Caco-2 (cell line): Measurements from ENCODE around the gene PIGV. TPM values are rescaled to one million over a fixed set of nuclear protein-coding genes. Genes with fewer than 3 reads are reported as not detected.
"Not testable (repeated sequence)": the region's sequence is repeated elsewhere in the genome, so short reads cannot be mapped to it uniquely, and the experiment has no call there.

Experiments
- BruUV-seq: library from RNA; stranded (reverse); fragments of 400-500 nt; replicated peaks from 2 replicates; lab custom pipeline; 2021; lab: Mats Ljungman, UMichigan
- CTCF ChIA-PET: fragments of 300-600 bp; sonication (Branson Sonifier 250); formaldehyde crosslinking; loops from one replicate; lab custom pipeline; 2022; ENCODE audit warnings: antibody characterized with exemption; lab: Charles Lee
- POLR2A ChIA-PET: fragments of 300-600 bp; sonication (Branson Sonifier 250); formaldehyde crosslinking; loops from one replicate; lab custom pipeline; 2022; ENCODE audit warnings: antibody characterized with exemption; lab: Charles Lee
- DNase-seq, 2 experiments: peaks; one replicate each; pipeline versions ENCODE4 v3.0.0 to v3.0.0-alpha.2; 2020 to 2022
- H3K27me3 ChIP-seq: replicated peaks from 2 replicates; pipeline ENCODE4 v1.6.0; 2011; ENCODE audit warnings: low read length; ENCODE audit not compliant: control insufficient read depth, insufficient read depth
- H3K36me3 ChIP-seq: 2 replicates; pipeline ENCODE4 v1.5.1; 2011; ENCODE audit warnings: low read length; ENCODE audit not compliant: control insufficient read depth, insufficient read depth
- H3K4me1 ChIP-seq: fragments of 250-450 bp; sonication (Bioruptor Pico); 2 replicates; pipeline ENCODE4 v1.5.1; 2020; ENCODE audit warnings: mild to moderate bottlenecking
- H3K4me3 ChIP-seq: 2 replicates; pipeline ENCODE4 v1.5.1; 2011; ENCODE audit warnings: low read depth, mild to moderate bottlenecking, control low read depth, low read length
- H3K9me3 ChIP-seq: fragments of 250-450 bp; sonication (Bioruptor Pico); 2 replicates; pipeline ENCODE4 v1.5.1; 2020; ENCODE audit warnings: mild to moderate bottlenecking, moderate library complexity
- H3K27ac Mint-ChIP-seq: one replicate; pipeline ENCODE4 v1.8.0; 2022; ENCODE audit warnings: mixed read lengths; ENCODE audit not compliant: unreplicated experiment
- H3K27me3 Mint-ChIP-seq: one replicate; pipeline ENCODE4 v1.8.0; 2022; ENCODE audit warnings: mixed read lengths; ENCODE audit not compliant: insufficient read depth, unreplicated experiment
- H3K36me3 Mint-ChIP-seq: one replicate; pipeline ENCODE4 v1.8.0; 2022; ENCODE audit warnings: mild to moderate bottlenecking, mixed read lengths; ENCODE audit not compliant: insufficient read depth, unreplicated experiment
- H3K4me1 Mint-ChIP-seq: one replicate; pipeline ENCODE4 v1.8.0; 2022; ENCODE audit warnings: low read depth, mixed read lengths; ENCODE audit not compliant: unreplicated experiment
- H3K4me3 Mint-ChIP-seq: one replicate; pipeline ENCODE4 v1.8.0; 2022; ENCODE audit warnings: mild to moderate bottlenecking, moderate library complexity, mixed read lengths; ENCODE audit not compliant: unreplicated experiment
- H3K9me3 Mint-ChIP-seq: one replicate; pipeline ENCODE4 v1.8.0; 2022; ENCODE audit warnings: mixed read lengths; ENCODE audit not compliant: unreplicated experiment
- CTCF ChIP-seq, 2 experiments: fragments of 200-600 bp in 1 of 2; IDR thresholded peaks; 1 replicate in 1 of 2; 2 replicates in 1 of 2; pipeline versions ENCODE4 v1.5.1 to v1.8.0; 2011 to 2022; ENCODE audit warnings: antibody characterized with exemption in 1 of 2, control low read depth in 1 of 2, inconsistent platforms in 1 of 2, low read depth in 1 of 2, low read length in 1 of 2, mild to moderate bottlenecking in 1 of 2, moderate library complexity in 1 of 2; ENCODE audit not compliant: insufficient read depth in 1 of 2, severe bottlenecking in 1 of 2, unreplicated experiment in 1 of 2
- intact Hi-C: fragments of 100-400 bp; cut with micrococcal nuclease; formaldehyde crosslinking; loops from one replicate; pipeline ENCODE4 v1.10.0; 2022; ENCODE audit not compliant: unreplicated experiment
- total RNA-seq: library from RNA; stranded (reverse); gene quantifications from 2 replicates; pipeline ENCODE4 v1.2.3, GENCODE V29; 2022

PIGV gene
- total RNA-seq, 1 experiment from 2014 or later: 10.0 TPM

DNA sequence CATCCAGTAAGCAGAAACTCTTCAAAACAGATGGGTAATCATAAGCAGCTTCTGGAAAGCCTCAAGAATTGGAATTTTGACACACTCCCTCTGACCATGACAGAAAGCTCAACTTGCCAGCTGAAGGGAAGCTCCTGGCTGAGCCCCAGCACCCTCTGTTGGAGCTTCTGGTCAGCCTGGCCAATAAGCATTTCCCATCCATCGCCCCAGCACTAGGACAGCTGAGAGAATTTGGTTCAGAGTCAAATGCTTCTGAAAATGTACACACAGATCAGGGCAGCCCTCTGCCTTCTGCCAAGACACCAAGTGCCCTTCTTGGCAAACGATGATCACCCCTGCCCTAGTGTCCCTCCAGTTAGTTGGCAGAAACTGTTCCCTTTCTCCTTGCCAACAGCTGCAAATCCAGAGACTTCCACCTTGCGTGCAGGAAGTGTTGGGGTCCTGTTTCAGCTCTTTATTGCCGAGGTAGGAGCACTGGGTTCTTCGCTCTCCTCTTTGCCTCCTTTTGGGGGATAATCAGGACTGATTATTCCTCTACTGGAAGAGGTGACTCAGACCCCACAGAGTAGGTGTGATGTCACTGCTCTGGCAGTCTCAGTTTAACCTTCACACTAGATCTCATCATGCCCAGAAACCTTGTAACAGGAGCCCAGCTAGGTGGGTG lies 11.9 kb downstream of the PIGV start:
- H3K36me3 Mint-ChIP-seq: peaks cover 5% of the 10 kb centered on the region

DNA sequence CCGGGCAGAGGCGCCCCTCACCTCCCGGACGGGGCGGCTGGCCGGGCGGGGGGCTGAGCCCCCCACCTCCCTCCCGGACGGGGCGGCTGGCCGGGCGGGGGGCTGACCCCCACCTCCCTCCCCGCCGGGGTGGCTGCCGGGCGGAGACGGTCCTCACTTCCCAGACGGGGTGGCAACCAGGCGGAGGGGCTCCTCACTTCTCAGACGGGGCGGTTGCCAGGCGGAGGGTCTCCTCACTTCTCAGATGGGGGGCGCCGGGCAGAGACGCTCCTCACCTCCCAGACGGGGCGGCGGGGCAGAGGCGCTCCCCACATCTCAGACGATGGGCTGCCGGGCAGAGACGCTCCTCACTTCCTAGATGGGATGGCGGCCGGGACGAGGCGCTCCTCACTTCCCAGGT lies 16.2 kb downstream of the PIGV start:
- H3K4me3 Mint-ChIP-seq, H3K27me3 Mint-ChIP-seq, H3K4me3 ChIP-seq, DNase-seq, H3K9me3 Mint-ChIP-seq, intact Hi-C loops, H3K4me1 ChIP-seq, H3K36me3 ChIP-seq, H3K27ac Mint-ChIP-seq, CTCF ChIA-PET, H3K27me3 ChIP-seq, POLR2A ChIA-PET, H3K36me3 Mint-ChIP-seq, H3K9me3 ChIP-seq, H3K4me1 Mint-ChIP-seq, BruUV-seq: not testable (repeated sequence)

More for the DNA sequence above, 11.9 kb downstream of the PIGV start:
- intact Hi-C loops: no loop called here
- ChIA-PET CTCF (no interaction called here), POLR2A (no interaction called here)
- no TSS peak for BruUV-seq
- Histone ChIP-seq H3K9me3 (no peaks in the 10 kb centered on the region), H3K4me1 (no peaks in the 10 kb centered on the region), H3K36me3 (no peaks in the 10 kb centered on the region), H3K27me3 (no peaks in the 10 kb centered on the region), H3K4me3 (no peak overlapping the region)
- Mint-ChIP-seq H3K9me3 (no peaks in the 10 kb centered on the region), H3K4me3 (no peak overlapping the region), H3K27me3 (no peaks in the 10 kb centered on the region), H3K4me1 (no peaks in the 10 kb centered on the region), H3K27ac (no peak overlapping the region)
- DNase-seq: no peak
- no peak for TF ChIP-seq CTCF (IDR thresholded peaks at IDR 0.05; ENCODE audit: insufficient read depth in 1 of 2, low read depth in 1 of 2, low read length in 1 of 2, severe bottlenecking in 1 of 2, unreplicated experiment in 1 of 2)

DNA sequence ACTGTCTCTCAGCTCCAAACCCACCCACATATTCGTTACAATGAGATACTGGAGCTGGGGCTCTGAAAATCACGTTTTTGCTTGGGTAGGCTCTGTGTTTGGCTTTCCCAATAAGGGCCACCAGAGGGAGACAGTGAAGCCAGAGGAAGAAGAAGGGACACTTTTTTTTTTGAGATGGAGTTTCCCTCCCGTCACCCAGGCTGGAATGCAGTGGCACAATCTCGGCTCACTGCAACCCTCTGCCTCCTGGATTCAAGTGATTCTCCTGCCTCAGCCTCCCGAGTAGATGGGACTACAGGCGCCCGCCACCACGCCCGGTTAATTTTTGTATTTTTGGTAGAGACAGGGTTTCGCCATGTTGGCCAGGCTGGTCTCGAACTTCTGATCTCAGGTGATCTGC lies 22.4 kb downstream of the PIGV start:
- CTCF ChIA-PET: interaction anchor here (0.6 to 1.8 kb wide), 5 partner anchors 16 to 585 kb away, joined by 3 to 10 read pairs (median 3); partner anchors contain the start of gene ZDHHC18
- H3K27me3 ChIP-seq, H3K9me3 ChIP-seq, H3K4me3 ChIP-seq, H3K4me1 ChIP-seq, H3K36me3 Mint-ChIP-seq, H3K27me3 Mint-ChIP-seq, intact Hi-C loops, H3K4me3 Mint-ChIP-seq, H3K9me3 Mint-ChIP-seq, BruUV-seq, H3K4me1 Mint-ChIP-seq, H3K36me3 ChIP-seq, H3K27ac Mint-ChIP-seq: not testable (repeated sequence)
- DNase-seq: peak; percentile 72 to 73
- POLR2A ChIA-PET: interaction anchor here (0.5 to 0.6 kb wide), 2 partner anchors 18 to 58 kb away, joined by 3 to 6 read pairs; no protein-coding TSS in a partner anchor
- TF ChIP-seq CTCF (IDR thresholded peaks at IDR 0.05; ENCODE audit: insufficient read depth in 1 of 2, low read depth in 1 of 2, low read length in 1 of 2, severe bottlenecking in 1 of 2, unreplicated experiment in 1 of 2): peak; percentile 63 to 77
